Mesenteric fat pad (tissue), 1 donor: ENCODE results near the gene ACSBG1. TPM values are rescaled to one million over a fixed set of nuclear protein-coding genes. Genes with fewer than 3 reads are reported as not detected.

Experiments used
- DNase-seq: peaks from one replicate; pipeline ENCODE4 v3.0.0-alpha.2; 2020; ENCODE audit warnings: low spot score
- total RNA-seq: library from RNA; stranded (reverse); fragmentation: NEBNext Ultra II Directional; extraction: Animal tissue kit (Norgen Biotek cat#: 25700); gene quantifications from one replicate; pipeline ENCODE4 v1.2.1, GENCODE V29; 2021
- donor health status: DM: yes; HTN: yes; CAD: no.

The ACSBG1 gene
- total RNA-seq, 1 donor from 2014 or later: not detected

GRCh38 chr15:78170848-78171773, 63.3 kb downstream of the ACSBG1 start:
- DNase-seq: peak; percentile 24

DNA sequence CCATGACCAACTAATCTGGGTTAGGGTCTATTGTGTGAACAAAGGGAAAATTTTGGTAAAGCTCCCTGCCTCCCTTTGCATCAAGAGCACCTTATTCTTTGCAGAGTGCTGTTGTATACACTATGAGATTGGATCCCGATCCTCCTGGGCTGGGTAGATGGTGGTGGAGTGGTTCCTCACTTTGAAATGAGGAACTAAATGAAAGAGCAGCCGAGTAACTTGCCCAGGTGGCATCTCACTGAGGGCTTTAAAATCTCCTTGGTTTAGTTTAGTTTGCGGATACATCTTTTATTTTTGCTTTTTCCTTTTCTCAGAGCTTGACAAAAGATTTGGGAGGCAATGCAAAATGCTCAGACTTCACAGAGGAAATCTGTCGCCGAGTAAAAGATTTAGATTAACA, 65.8 kb downstream of the ACSBG1 start:
- DNase-seq: no peak

GRCh38 chr15:78167227-78167888, 67.0 kb downstream of the ACSBG1 start:
- no peak for DNase-seq

DNA sequence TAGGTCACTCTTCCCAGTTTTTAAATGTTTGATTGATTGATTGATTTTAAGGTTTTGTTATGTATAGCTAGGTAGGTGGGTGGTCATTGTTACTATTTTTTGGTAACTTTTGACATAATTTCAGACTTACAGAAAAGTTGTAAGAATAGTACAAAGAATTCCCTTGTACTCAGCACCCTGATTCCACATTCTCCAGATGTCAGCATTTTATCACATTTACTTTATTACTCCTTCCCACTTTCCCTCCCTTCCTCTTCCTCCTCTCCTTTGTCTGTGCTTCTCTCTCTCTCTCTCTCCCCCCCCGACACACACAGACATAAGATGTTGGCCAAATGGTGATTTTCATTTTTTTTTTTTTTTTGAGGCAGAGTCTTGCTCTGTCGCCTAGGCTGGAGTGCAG, 70.4 kb downstream of the ACSBG1 start:
- no peak for DNase-seq

DNA sequence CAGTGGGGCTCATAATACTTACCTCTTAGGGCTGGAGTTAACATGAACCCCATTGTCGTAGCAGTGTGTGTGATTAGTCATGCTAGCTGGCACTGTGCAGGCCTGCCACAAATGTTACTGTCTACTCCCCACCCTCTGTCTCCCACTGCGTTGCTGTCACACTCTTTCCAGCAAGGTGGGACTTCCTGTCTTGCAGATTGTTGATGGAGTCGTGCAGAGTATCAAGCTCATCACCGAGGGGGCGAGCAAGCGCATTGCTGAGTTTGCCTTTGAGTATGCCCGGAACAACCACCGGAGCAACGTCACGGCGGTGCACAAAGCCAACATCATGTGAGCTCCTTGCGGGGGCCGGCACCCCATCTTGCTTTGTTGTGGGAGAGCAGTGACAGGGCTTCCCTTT, 72.3 kb downstream of the ACSBG1 start:
- DNase-seq: peak; percentile 83

DNA sequence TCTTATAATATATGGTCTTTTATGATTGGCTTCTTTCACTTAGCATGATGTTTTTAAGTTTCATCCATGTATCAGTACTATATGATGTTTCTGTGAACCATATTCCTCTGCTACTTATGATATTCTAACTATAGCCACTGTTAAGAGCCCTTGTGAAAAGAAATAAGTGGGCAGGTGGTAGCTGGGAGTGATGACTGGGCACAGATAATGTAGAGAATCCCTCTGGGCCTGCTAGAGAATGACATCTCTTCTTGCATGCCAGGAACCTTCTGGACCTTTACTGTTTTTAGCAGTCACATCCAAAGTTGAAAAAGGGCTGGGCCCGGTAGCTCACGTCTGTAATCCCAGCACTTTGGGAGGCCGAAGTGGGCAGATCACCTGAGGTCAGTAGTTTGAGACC, 75.0 kb downstream of the ACSBG1 start:
- DNase-seq: no peak

DNA sequence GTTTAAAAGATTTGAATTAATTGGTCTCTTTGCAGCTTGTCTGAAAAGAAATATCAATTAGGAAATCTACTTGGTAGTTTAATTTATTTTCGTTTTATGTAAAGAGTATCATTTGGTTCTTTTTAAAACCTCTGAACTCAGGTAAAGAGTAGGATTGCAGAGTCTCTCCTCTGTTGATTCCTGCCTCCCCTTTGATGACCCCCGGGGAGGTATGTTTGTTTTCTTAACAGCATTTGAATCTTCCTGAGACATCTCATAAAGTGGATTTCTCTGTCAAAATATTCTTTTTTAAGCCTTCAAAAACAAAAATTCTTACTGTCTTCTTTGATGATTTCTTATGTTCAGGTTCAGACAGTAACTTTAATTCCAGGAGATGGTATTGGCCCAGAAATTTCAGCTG, 77.2 kb downstream of the ACSBG1 start:
- no peak for DNase-seq

DNA sequence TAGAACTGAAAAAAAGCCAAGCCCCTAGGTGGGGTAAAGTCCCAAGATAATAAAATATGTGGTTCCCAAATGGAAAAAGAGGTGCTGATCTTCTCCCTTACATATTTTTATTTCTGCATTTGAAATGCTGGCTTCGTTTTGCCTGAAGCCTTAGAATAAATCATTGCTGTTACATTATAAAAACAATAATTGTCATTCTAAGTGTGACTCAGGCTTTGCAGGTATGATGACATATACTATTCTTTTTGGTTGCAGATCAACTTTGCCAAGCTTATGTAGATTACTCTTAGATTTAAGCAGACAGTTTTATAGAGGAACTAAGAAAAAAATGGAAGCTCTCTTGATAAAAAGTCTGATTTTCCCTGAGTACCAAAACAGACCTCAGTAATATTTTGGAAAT, 77.7 kb downstream of the ACSBG1 start:
- DNase-seq: no peak

- DNase-seq: no peak
Observed at GRCh38 chr15:78155355-78155939, 78.9 kb downstream of the ACSBG1 start.

GRCh38 chr15:78154955-78155354, 79.4 kb downstream of the ACSBG1 start:
- DNase-seq: no peak

DNA sequence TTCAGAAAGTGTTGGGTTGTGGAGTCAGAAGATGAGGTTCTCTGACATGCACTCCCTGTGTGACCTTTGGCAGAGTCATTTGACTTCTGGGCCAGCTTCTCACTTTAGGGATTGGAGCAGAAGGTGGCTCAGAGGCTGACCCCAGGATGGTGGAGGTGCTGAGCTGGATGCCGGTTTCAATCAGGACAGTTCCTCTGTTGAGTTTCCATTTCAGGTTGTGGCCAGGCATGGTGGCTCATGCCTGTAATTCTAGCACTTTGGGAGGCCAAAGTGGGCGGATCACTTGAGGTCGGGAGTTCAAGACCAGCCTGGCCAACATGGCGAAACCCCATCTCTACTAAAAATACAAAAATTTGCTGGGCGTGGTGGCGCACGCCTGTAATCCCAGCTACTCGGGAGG, 83.3 kb downstream of the ACSBG1 start:
- peak; percentile 41 for DNase-seq

GRCh38 chr15:78149805-78150751, 84.3 kb downstream of the ACSBG1 start:
- peak; percentile 1 for DNase-seq

DNA sequence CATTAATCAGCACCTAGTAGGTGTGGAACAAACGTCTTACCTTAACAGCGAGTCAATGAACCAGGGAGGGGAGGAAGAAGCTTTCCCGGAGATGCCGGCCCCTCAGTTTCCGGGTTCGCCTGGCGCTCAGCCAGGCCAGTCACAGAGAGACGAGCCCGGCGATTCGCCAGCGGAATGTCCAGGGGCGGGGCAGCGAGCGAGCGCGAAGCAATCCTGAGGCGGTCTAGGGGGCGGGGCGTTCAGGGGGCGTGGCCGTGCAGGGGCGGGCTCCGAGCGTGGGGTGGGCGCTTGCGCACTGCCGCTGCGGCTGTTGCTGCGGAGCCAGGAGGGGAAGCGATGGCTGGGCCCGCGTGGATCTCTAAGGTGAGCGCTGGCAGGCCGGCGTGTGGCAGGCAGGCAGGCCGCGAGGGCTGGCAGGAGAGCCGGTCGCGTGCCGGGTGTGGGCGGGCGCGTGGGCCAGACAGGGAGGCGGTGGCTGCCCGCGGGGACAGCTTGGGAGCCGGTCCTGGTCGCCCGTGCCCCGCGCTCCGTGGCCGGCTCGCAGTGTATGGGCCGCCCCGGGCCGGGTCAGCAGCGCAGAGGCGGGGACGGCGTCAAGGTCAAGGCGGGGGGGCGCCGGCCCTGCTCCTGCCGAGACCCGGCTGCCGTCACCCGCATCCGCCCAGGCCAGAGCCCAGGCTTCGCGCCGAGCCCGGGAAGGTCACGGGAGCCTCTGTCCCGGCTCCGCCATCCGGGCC, 85.1 kb downstream of the ACSBG1 start, which contains the start of gene IDH3A:
IDH3A (plus strand) TSS at position 295 of the 737 bp plus-strand sequence; CDS start at position 337, 42 bp downstream.
- peak; percentile 100 for DNase-seq

GRCh38 chr15:78148392-78149067, 85.8 kb downstream of the ACSBG1 start:
- DNase-seq: peak; percentile 8

- peak; percentile 18 for DNase-seq
Observed at GRCh38 chr15:78147566-78147965, 86.8 kb downstream of the ACSBG1 start.

DNA sequence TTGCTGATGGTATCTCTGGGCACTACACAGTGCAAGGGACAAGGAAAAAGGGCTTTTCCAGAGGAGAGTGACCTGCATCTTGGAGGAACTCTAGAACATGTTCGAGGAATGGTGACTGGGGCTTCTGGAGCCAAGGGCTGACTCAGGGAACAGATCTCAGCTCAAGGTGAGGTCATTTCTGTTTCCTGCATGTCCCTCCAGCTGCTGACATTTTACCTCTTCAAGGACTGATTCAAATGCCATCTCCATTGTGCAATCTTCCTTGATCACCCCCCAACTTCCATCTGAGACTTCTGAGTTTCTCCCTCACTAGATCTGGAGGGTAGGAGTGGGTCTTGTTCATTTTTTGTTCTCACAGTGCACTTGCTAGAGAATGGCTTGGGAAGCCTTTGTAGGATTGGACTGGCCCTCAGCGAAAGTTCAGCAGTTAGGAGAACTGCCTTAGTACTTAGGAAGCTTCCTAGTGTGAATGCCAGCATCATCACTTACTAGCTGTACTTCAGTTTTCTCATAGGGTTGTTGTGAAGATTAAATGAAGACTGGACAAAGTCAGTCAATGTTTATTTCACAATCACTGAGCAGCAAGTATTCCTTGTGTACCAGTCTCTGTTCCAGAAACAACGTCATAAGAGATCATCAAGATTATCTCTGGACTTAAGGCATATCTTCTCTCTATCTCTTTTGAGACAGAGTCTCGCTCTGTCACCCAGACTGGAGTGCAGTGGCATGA, 87.8 kb downstream of the ACSBG1 start:
- peak; percentile 30 for DNase-seq

GRCh38 chr15:78142332-78142731, 92.0 kb downstream of the ACSBG1 start:
- DNase-seq: peak; percentile 57

DNA sequence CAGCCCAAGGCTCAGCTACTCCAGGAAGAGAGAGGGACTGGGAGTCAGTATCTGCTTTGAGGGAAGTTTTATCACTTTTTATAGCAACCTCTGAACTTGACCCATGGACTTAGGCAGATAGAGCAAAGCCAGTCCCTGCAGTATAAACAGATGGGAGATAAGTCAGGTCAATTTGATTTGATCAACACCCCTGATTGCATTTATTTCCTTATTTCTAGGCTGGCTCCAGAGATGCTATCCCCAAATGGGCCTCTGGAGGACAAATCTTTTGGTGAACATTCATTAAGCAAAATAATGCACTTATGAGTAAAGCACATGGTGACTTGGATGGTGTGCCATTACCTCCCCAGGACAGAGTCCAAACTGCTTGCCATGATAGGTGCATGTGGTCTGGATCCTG, 94.1 kb downstream of the ACSBG1 start:
- DNase-seq: no peak

GRCh38 chr15:78139578-78139977, 94.8 kb downstream of the ACSBG1 start:
- peak; percentile 8 for DNase-seq
